Measurements from ENCODE around the gene P4HB.

- TF ChIP-seq CTCF (IDR thresholded peaks at IDR 0.05; ENCODE audit: insufficient read depth, low read length), result no peak
- no peak for TF ChIP-seq POLR2AphosphoS5 (IDR thresholded peaks at IDR 0.05; ENCODE audit: low read depth)
- no peak for TF ChIP-seq REST (IDR thresholded peaks at IDR 0.05; ENCODE audit: insufficient replicate concordance, low read depth)
These were observed 37.9 kb upstream of the P4HB start for GRCh38 chr17:81898029-81898866.

All from HL-60 (cell line).